Measurements from ENCODE around the gene SH2B3.
"Not testable (repeated sequence)": the region's sequence is repeated elsewhere in the genome, so short reads cannot be mapped to it uniquely, and the experiment has no call there.

SH2B3 gene

DNA sequence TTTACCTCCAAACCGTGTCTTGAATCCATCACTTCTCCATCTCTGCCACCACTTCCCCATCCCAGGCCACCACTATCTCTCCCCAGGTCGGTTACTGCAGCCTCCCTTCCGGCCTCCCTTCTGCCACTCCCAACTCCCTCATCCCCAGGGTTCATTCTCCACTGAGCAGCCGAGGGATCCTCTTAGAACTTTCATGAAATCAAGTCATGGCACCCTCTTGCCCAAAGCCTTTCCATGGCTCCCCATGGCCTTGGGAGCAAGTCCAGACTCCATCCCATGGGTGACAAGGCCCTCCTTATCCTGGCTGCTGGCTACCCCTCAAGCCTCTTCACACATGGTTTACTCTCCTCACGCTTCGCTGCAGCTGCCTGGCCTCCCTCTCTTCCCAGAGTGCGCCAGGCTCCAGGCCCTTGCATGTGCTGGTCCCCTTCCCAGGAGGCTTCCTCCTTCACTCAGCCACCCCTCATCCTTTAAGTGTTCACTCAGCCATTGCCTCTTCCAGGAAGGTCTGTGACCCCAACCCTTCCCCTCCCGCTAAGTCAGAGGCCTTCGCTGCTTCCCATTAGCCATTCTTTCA is 17.9 kb upstream of the SH2B3 start:
- ATAC-seq = no peak

DNA sequence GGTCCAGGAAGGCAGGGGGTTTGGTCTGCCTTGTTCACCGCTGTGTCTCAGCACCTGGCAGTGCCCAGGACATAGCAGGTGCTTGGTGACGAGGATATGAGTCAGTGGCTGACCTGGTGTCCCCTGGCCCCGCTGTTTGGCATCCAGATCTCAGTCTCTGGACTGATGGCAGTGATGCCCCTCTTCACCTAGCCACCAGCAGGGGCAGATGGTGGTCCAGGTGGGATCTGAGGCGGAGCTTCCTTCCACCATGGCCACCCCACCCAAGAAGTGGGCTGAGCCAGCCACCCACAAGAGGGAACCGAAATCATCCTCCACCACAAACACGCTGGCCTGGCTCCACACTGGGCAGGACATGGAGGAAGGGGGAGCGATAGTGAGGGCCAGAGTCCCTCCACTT is 16.1 kb upstream of the SH2B3 start:
- ATAC-seq = no peak

- ATAC-seq = no peak
Observed at GRCh38 chr12:111390910-111391309, 14.8 kb upstream of the SH2B3 start.

- no peak for ATAC-seq
Observed at GRCh38 chr12:111393700-111394300, 11.9 kb upstream of the SH2B3 start.

DNA sequence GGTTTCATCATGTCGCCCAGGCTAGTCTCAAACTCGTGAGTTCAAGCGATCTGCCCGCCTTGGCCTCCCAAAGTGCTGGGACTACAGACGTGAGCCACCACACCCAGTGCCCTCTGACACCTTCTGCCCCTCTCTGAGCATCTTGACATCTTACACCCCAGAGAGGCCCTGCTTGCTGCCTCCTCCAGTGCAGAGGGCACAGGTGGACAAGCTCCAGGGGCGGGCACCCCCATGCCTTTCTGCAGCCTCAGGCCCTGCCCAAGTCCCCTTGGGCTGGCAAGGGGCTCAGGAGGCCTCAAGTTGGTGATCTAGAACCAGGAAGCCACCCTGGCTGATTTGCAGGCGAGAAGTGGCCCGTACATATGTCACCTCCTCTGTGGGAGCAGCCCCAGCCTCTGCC is 11.2 kb upstream of the SH2B3 start:
- no peak for ATAC-seq

GRCh38 chr12:111395336-111396187 is 10.2 kb upstream of the SH2B3 start:
- ATAC-seq = no peak

DNA sequence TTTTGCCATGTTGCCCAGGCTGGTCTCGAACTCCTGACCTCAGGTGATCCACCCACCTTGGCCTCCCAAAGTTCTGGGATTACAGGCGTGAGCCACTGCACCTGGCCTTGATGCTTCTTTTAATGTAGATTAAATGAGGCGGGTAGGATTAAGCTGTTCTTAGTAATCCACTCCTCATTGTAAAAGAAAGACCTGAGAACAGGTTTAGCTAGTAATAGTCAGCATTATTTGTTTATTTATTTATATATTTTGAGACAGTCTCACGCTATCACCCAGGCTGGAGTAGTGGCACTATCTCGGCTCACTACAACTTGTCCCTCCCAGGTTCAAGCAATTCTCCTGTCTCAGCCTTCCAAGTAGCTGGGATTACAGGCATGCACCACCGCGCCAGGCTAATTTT is 9.5 kb upstream of the SH2B3 start:
- not testable (repeated sequence) for ATAC-seq

- ATAC-seq = peak; percentile 78 to 82
Observed at GRCh38 chr12:111396726-111397445, 8.8 kb upstream of the SH2B3 start.

DNA sequence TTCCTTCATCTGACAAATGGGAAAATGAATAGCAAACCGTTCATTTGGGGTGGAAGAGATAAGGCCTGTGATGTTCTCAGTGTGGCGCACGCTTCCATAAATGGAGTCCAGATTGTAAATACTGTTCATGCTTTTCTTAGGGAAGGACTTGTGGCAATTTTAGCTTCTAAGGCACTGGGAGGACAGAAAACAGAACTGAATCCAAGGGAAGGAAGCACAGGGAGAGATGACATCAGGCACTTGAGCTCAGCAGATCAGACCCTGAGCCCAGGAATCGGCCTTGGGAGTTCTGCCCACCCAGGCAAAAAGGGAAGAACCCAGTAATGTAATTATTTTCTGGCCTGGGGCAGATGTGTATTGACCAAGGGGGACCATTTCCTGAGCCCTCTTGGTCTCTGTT is 7.2 kb upstream of the SH2B3 start:
- no peak for ATAC-seq

GRCh38 chr12:111399741-111400404 is 5.8 kb upstream of the SH2B3 start:
- not testable (repeated sequence) for ATAC-seq

GRCh38 chr12:111401167-111401605 is 4.5 kb upstream of the SH2B3 start:
- ATAC-seq = no peak

- ATAC-seq = not testable (repeated sequence)
Observed at GRCh38 chr12:111402490-111402824, 3.3 kb upstream of the SH2B3 start.

GRCh38 chr12:111404362-111405148 is 1.2 kb upstream of the SH2B3 start:
- peak; percentile 1 to 5 for ATAC-seq

- ATAC-seq = peak; percentile 70 to 71
Observed at GRCh38 chr12:111405149-111405858, 419 bp upstream of the SH2B3 start.

GRCh38 chr12:111406474-111407376 is 1.0 kb downstream of the SH2B3 start:
- ATAC-seq = no peak

GRCh38 chr12:111407377-111408115 is 1.8 kb downstream of the SH2B3 start:
- ATAC-seq = no peak

DNA sequence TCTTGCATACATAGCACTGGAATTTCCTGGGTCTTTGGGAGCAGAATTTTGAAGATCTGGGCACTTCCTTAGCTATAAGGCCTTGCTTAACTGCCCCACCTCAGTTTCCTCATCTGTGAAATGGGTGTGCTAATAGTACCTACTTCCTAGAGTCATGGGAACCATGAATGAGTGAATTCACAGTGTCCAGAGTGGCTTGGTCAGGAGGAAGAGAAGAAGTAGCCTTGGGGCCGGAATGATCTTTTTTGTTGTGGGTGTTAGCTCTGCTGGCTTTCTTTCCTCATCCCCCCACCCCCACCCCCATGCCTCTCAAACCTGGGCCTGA is 2.4 kb downstream of the SH2B3 start:
- ATAC-seq = no peak

GRCh38 chr12:111408686-111409402 is 3.1 kb downstream of the SH2B3 start:
- ATAC-seq = no peak

DNA sequence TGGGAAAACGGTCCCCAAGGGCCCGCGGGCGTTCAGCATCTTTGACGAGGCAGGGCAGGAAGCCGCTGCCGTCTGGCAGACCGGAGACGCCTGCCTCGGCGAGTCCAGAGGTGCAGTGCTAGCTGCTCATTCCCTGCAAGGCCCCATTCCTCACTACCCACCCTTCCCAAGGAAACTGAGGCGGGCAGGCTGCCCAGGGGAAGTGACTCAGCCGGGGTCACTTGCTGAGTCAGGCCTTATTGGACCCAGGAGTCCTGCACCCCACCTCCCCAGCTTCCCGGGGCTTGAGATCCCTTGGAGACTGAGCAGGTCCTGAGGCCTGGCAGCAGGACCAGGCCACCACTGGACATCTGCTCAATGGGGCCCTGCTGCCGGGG is 3.7 kb downstream of the SH2B3 start:
- ATAC-seq = no peak

Data from activated CD4-positive, CD25-positive, alpha-beta regulatory T cell treated with anti-CD3 and anti-CD28 coated beads, Interleukin-2, amount 50 U/mL, for 24 hours (primary cell).